Activated CD8-positive, alpha-beta memory T cell treated with anti-CD3 and anti-CD28 coated beads, Interleukin-2, amount 50 U/mL, for 48 hours (primary cell): ENCODE data around the gene TNK1.
A peak's percentile ranks its signal among the peaks of the same experiment; 100 is the strongest.

Source experiments
- DNase-seq: peaks from one replicate; pipeline ENCODE4 v3.0.0-alpha.2; 2020

TNK1 gene

GRCh38 chr17:7413346-7413985, 32.6 kb downstream of the TNK1 start:
- DNase-seq: no peak

- no peak for DNase-seq
Measured at GRCh38 chr17:7414837-7415236, 33.9 kb downstream of the TNK1 start.

- DNase-seq: no peak
Measured at GRCh38 chr17:7415784-7416183, 34.9 kb downstream of the TNK1 start.

- DNase-seq: no peak
Measured at GRCh38 chr17:7416323-7416722, 35.4 kb downstream of the TNK1 start.

- no peak for DNase-seq
Measured at GRCh38 chr17:7417056-7417655, 36.3 kb downstream of the TNK1 start.

- no peak for DNase-seq
Measured at GRCh38 chr17:7418472-7419152, 37.7 kb downstream of the TNK1 start.

- no peak for DNase-seq
Measured at GRCh38 chr17:7419819-7420610, 39.1 kb downstream of the TNK1 start, which contains the start of gene SPEM1. SPEM1 (plus strand) TSS chr17:7420324; CDS start chr17:7420385, 61 bp downstream.

- no peak for DNase-seq
Measured at GRCh38 chr17:7421186-7421585, 40.3 kb downstream of the TNK1 start.

GRCh38 chr17:7423679-7424078, 42.8 kb downstream of the TNK1 start:
- DNase-seq: no peak

GRCh38 chr17:7425316-7425715, 44.4 kb downstream of the TNK1 start, which contains the start of gene SPEM2:
SPEM2 (plus strand) TSS chr17:7425616; CDS start chr17:7425689, 73 bp downstream.
- no peak for DNase-seq

- no peak for DNase-seq
Measured at GRCh38 chr17:7425756-7426155, 44.9 kb downstream of the TNK1 start.

- DNase-seq: no peak
Measured at GRCh38 chr17:7426203-7426863, 45.4 kb downstream of the TNK1 start.

GRCh38 chr17:7426896-7427489, 46.1 kb downstream of the TNK1 start:
- DNase-seq: no peak

GRCh38 chr17:7427549-7427948, 46.7 kb downstream of the TNK1 start:
- DNase-seq: no peak

- no peak for DNase-seq
Measured at GRCh38 chr17:7428557-7428956, 47.7 kb downstream of the TNK1 start, which contains the start of gene SPEM3. SPEM3 (plus strand) TSS chr17:7428857; CDS start chr17:7428903, 46 bp downstream.

- DNase-seq: no peak
Measured at GRCh38 chr17:7429722-7430121, 48.8 kb downstream of the TNK1 start.

GRCh38 chr17:7431231-7431630, 50.3 kb downstream of the TNK1 start:
- DNase-seq: no peak

GRCh38 chr17:7432296-7432695, 51.4 kb downstream of the TNK1 start:
- DNase-seq: no peak

GRCh38 chr17:7435676-7436555, 55.0 kb downstream of the TNK1 start:
- DNase-seq: peak; percentile 83

- DNase-seq: peak; percentile 91
Measured at GRCh38 chr17:7436556-7437368, 55.9 kb downstream of the TNK1 start.
